Putamen (tissue), 1 donor: Measurements from ENCODE around the gene BTBD6.

Source experiments
- DNase-seq: peaks from one replicate; pipeline ENCODE4 v3.0.0-alpha.2; 2016; ENCODE audit warnings: low spot score

The BTBD6 gene

DNA sequence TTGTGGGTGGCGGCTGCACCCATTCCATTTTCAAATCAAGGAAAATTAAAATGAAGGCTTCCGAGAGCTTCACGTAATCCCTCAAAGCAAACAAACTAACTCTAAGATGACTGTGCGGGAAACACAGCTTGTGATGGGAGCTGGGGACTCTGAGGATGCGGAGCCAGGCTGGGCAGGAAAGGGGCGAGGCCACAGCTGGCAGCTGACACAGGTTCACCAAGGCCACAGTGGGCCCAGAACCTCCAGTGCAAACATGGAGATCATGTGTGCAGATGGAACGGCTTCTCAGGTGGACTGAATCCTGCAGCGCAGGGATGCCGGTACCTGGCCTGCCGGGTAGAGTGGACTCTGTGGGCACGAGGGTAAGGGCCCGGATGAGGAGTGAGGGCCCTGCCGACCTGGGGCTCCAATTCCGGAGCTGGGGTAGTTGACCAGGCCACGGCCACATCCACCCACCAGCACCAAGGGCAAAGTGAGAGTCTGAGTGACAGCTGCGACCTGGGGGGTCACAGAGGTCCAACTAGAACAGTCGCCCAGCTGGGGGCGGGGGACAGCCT lies 19.2 kb upstream of the BTBD6 start:
- DNase-seq, result no peak

DNA sequence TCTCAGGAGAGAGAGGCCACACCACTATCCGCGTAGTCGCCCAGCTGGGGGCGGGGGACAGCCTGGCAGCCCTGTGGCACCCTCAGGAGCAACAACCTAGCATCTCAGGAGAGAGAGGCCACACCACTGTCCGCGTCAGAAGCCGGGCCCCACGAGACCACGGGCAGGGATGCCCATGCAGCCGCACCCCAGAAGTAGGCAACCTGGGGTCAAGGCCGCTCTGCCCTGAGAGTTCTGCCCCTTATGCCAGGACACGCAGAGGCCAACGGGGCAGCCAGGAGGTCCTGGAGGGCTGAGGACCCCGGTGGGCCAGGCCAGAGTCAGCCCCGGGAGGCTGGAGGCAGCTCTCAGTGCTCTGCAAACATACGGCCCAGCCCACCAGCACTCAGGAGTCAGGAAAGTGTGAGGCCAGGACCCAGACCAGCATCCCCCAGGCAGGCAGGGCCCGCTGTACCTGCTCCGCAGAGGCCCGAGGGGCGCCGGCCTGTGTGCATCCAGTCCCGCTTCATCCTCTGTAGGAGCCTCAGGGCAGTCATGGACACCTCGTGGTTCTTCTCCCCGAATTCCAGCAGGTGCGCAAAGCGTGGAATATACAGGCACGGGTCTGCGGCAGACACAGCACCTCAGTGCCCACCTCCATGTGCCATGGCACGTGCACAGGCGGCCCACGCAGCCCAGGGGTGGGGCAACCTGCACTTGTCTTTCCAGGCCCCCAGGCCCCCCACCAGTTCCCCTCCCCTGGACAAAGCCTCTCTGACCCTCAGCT lies 7.3 kb upstream of the BTBD6 start:
- DNase-seq, result no peak

DNA sequence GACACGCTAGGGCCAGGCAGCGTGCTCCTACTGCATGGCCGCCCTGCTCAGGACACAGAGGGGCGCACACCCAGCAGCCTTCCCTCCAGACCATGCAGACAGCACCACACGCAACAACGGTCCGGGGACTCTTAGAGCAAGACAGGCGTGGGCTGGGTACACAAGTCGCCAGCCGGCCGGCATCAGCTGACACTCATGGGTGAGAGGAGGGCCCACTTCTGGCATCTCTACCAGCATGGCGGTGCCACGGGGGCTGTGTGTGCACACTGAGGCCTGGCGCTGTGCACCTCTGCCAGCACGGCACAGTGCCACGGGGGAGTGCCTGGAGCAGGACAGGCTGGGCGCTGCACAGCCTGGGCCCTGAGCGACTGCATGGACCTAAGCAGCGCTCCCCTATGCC lies 6.7 kb upstream of the BTBD6 start:
- no peak for DNase-seq

DNA sequence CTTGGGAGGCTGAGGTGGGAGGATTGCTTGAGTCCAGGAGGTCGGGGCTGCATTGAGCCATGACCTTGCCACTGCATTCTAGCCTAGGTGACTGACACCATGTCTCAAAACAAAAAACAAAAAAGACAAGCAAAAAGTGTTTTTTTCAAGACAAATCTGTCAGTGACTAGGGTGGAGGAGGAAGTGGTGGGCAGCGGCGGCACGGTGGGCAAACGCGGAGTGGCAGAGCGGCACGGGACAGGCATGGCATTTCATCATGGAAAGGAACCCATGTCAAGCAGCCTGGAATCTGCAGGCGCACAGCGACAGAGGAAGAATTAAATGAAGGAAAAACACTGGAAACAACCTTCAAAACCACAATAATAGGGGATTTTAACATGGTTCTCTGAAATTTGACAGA lies 4.0 kb upstream of the BTBD6 start:
- DNase-seq, result no peak

DNA sequence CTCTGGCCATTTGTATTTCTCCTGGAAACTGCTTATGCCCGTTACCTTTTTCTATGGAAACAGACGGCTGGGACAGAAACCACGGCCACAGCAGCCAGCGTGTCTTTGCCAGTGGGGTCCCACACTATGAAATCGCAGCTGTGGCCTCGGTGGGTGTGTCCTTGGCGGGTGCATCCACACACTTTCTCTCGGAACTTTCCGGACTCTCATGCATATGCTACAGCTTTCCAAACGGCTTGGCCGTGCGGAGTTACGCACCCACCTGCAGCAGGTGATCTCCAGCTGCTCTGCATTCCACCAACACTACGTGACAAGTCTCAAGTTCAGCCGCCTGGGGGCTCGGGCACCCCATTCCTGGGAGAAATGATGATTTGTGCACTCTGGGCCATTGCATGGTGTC lies 1.3 kb upstream of the BTBD6 start:
- DNase-seq, result no peak

DNA sequence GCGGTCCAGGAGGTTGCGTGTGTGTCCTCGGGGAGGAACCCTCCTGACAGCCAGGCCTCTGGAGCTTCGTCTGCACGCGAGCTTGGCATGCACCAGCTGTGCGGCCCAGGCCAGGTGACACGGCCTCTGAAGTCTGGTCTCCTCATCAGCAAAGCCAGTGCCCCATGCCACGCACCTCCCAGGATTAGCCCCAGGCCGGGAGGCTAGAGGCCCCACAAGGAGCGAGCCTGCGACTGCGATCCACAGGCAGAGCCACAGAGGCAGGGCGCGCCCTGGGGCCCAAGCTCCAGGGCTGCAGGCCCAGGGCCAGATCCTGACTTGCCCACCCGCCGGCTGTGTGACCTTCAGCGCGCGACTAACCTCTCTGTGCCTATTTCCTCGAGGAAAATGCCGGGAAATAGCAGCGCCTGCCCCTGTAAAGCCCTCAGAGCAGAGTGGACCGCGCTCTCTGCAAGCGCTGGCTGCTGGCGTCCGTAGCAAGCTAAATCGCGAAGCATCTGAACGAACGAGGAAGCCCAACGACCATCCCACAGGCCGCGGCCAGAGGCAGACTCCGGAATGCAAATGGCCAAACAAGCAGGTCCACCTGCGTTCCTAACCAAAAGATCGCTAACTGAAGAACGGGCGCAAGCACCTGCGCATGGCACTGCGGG lies 492 bp upstream of the BTBD6 start:
- no peak for DNase-seq

DNA sequence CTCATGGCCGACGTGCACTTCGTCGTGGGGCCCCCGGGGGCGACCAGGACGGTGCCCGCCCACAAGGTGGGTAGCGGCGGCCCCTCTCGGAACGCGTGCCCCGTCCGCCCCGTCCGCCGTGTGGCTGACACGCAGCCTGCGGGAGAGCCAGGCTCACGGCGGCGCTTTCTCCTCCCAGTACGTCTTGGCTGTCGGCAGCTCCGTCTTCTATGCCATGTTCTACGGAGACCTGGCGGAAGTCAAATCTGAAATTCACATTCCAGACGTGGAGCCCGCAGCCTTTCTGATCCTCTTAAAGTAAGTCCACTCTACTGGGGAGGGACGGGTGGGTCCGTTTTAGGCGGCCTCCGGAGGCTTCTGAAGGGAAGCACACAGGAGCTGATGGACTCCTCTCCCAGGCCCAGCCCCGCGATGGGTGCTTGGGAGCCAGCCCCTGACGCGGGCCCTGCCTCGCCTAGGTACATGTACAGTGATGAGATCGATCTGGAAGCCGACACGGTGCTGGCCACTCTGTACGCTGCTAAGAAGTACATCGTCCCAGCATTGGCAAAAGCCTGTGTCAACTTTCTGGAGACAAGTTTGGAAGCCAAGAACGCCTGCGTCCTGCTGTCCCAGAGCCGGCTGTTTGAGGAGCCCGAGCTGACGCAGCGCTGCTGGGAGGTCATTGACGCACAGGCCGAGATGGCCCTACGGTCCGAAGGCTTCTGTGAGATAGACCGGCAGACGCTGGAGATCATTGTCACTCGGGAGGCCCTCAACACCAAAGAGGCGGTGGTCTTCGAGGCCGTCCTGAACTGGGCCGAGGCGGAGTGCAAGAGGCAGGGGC lies 1.1 kb downstream of the BTBD6 start:
- DNase-seq, result no peak

DNA sequence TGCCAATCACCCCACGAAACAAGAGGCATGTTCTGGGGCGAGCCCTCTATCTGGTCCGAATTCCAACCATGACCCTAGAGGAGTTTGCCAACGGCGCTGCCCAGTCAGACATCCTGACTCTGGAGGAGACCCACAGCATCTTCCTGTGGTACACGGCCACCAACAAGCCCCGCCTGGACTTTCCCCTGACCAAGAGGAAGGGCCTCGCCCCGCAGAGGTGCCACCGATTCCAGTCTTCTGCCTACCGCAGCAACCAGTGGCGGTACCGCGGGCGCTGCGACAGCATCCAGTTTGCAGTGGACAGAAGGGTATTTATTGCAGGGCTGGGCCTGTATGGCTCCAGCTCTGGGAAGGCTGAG lies 1.7 kb downstream of the BTBD6 start:
- DNase-seq, result no peak

DNA sequence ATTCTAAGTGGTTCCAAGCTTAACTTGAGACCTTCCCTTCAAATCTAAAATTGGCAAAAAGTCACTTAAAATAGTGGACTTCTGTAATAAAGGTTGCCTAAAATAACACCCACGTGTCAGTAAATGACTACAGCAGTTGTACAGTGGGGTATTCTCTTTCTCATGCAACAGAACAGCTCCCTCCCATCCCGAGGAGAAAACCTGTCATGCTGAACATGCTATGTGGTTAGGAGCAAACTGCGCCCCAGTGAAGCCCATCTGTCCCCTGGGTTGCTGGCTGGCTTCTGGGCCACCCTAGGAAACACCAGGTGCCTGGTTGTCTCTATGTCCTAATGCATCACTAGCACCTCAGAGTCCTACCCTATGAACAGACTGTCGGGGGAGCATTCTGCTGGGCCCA lies 2.7 kb downstream of the BTBD6 start:
- DNase-seq, result no peak

DNA sequence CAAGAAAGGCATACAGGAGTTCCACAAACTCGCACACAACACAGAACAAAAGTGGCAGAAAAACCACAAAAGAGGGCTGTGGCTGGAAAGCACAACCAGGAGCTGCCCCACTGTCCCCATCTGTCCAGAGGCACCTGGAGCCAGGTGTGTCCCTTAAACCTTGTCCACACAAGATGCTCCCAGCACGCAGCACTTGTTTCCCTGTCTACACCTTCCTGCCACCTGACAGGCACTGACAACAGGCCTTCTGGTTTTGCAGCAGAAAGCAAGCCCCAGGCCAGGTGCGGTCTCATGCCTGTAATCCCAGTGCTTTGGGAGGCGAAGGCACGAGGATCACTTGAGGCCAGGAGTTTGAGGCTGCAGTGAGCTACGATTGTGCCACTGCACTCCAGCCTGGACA lies 3.6 kb downstream of the BTBD6 start:
- no peak for DNase-seq

DNA sequence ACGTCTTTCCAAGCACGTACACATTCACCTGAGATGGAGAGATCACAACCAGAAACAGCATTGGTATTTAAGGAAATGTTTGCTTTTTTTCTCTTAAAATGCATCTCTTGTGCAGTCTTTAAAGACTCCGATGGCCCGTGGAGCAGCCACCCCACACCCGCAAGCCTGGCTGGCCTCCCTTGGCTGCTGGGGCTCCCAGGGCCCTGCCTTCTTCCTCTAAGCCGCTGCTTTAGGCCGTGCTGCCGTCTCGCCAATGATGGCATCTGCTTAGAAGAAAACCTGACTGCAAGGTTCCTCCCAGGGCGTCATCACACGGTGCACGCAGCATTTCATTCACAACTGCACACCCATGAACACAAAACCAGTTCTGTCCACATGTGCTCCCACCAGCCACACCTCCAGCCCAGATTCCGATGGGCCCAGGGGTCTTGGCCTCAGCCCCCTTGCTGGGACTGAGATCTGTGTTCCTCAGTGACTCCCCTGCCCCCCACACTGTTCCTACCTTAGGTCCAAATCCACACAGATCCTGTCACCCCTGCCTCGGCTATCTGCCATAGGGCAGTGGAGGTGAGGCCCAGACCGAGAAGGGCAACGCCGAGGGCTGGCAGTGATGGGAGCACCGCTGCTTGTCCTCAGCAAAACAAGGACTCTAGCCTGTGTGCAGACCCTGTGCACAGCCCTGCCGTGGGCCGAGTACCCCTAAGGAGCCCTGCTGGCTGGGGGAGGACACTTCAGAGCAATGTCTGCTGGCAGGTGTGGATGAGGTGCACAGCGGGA lies 4.4 kb downstream of the BTBD6 start:
- DNase-seq, result no peak

DNA sequence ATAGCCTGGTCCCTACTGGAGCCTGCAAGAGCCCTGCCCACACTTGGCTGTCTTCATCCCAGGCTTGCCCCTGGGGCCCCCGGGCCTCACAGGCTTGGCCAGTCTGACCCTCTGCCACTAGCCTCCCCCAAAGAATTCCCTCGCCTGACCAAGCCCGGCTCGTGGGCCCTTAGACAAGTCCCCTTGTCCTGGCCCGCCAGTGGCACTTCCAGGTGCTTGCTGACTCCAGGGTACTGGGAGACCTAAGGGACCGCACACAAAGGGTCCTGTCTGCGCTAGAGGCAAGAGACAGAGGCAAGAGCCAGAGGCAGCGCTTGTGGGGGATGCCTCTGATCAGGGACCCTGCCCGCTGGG lies 5.0 kb downstream of the BTBD6 start:
- DNase-seq, result no peak

DNA sequence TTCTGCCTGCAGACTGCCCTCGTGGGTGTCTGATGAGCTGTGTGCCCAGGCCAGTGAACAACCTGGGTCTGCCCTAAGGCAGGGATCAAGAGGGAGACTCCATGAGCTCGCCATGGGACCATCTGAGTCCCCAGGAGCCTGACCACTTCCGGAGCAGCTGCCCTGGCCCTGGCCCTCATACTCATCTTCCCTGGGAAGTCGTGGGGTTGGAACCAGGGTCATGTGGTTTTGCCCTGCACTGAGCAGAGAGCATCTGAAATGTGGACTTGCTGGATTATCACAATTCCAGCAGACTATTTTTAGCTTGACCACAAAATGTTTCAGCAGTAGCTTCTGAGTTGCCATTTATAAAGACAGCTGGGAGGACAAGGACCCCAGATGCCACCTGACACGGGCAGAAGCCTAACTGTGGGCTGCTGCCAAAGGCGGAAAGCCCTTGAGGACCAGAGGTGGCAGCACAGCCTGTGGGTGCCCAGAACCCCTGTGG lies 6.7 kb downstream of the BTBD6 start:
- no peak for DNase-seq

DNA sequence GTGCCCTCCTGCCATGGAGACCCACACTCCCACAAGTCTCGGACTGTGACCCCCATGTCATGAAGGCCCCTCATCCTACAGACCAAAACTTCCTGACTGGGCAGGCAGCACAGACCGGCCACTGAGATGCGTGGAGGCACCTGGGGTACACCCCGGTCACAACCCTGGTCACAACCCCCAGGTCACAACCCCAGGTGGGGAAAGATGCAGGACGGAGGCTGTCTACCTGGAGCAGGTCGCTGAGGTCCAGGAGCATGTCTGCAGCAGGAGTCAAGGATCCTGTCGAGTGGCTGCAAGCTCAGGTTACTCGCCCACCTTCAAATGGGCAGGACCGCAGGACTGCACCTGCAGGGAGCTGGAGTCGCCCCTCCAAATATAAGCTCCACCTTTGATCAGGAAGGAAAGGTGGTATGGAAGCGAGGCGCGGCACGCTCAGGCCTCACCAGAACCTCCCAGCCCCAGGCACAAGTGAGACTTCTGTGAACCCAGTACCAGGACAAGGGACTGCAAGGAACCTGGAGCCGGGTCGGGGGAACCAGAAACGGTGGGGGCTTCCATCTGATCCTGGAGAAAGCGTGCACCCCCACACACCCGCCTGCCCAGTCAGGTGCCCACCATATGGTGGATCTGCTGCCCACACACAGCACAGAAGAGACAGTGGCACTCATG lies 8.1 kb downstream of the BTBD6 start:
- DNase-seq, result no peak

DNA sequence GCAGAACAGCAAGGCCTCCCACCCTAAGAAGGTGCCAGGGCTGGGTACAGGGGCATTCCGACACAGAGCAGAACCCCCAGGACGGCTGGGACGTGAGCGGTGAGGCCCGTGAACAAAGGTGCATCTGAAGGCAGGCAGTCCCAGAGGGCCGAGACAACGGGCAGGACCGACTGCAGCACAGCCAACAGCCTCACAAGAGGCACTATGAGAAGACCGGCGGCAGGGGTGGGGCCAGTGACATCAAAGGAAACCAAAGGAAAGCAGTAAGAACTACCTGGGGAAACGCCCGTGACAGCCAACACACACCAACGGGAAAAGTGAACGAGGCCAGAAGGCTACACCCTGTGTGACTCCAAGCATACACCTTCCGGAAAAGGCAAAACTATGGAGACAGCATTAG lies 9.1 kb downstream of the BTBD6 start:
- DNase-seq, result no peak

DNA sequence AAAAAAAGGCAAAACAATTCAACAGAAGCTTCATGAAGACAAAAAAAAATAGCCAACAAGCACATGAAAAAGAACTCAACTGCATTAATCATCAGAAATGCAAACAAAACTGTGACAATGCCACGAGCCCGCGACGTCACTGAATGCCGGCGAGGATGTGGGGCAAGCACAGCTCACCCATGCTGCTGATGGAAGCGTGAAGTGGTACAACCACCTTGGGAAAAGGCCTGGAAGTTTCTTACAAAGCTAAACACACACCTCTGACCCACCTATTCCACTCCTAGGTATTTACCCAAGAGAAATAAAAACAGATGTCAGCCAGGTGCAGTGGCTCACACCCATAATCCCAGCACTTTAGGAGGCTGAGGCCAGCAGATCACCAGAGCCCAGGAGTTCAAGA lies 10.5 kb downstream of the BTBD6 start:
- no peak for DNase-seq

DNA sequence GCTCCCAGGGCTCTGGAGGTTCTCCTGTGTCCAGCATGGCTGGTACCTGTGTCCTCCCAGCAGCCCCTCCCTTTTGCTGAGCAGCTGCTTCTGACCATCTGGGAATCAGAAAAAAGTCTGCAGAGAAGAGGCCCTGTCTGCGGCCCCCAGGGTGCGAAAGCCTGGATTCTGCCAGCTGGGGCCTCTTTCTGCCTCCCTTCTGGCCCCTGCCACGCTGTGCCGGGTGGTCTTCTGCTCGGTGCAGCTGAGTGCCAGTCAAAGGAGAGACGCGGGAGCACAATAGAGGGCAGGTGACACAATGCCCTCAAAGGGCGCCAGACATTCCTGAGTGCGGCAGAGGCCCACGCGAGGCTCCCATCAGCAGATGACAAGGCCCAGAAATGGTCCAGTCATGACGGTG lies 12.6 kb downstream of the BTBD6 start:
- no peak for DNase-seq

DNA sequence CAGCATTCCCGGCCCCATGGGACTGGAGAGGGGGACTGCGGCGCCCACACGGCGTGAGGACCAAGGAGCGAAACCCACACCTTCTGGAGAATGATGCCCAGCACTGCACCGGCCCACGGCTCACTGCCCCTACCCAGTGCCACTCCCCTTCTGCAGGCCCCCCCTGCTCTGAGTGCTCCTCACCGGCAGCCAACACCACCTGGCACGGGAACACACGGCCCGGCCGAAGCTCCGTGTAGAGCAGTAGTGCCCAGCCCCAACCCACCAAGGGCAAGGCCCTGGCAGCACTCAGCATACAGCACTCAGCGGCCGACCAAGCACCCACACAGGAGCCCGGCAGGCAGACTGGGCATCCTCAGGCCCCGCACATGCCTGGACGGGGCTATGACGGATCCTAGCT lies 13.4 kb downstream of the BTBD6 start:
- no peak for DNase-seq

DNA sequence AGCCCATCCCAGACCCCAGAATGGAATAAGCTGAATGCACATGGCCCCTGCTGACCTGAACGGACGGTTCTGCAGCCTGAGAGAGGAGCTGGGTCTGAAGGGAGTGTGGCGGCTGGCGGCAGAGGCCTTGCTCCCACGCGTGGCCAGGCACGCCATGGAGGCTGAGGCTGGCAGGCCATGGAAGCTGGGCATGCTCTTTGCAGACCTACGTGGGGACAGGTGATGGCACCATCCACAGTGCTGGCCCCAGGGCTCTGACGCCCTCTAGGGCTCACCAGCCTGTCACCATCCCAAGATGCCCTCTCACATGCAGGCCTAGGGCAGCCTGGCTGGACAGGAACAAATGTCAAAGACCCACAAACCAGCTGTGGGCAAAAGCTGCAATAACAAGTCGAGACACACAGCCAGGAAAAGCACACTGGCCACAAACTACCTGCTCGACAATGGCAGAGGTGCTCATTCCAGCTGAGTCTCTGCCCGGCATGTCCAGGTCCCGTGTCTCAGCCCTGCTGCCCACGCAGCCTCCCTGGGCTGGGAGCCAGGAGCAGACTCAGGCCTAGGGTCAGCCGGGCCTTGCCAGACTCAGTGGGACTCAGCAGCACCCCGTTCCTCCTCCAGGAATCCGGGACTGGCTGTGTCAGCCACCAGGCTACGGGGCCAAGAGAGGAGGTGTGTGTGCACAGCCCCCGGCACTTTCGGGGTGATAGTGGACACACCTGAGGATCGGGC lies 19.7 kb downstream of the BTBD6 start:
- no peak for DNase-seq

DNA sequence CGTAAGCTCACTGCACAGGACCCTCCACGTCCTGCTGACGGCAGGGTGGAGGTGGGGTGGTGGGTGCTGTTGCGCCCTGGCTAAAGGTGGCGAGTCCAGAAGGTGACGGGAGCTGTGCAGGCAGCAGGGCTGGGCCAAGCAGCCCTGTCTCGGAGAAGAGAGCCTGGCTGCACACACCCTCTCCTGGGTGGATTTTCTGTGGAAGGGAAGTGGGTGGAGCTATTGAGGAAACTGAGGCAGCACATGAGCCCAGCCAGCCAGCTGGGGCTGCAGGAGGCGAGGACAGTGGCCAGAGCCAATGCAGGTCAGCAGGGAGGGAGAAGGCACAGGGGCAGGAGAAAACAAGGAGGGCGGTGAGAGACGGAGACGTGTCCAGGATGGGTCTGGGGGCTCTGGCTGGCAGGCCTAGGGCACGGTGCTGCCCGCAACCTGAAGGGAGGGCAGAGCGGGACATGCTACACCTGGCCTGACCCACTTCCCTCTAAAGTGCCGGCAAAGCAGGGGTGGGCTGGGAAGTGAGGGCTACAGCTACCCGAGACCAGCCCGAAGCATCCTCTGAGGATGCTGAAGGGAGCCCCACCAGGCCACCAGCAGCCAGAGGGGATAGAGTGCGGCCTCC lies 20.5 kb downstream of the BTBD6 start:
- no peak for DNase-seq
